HEK293 (cell line): ENCODE results near the gene BAG5.

Experiments
- EGR2 ChIP-seq: fragments of 450-650 bp; formaldehyde crosslinking; IDR thresholded peaks from 2 replicates; pipeline ENCODE4 v1.5.1; 2016; ENCODE audit warnings: low read depth, missing biosample characterization, missing genetic modification characterization
- GLIS1 ChIP-seq: fragments of 450-650 bp; formaldehyde crosslinking; IDR thresholded peaks from 2 replicates; pipeline ENCODE4 v1.5.1; 2016; ENCODE audit warnings: missing biosample characterization, missing genetic modification characterization
- HOXA7 ChIP-seq: sonication (generic); formaldehyde crosslinking; IDR thresholded peaks from 2 replicates; pipeline ENCODE4 v1.8.1; 2022; ENCODE audit warnings: missing genetic modification reagents, borderline replicate concordance
- KLF10 ChIP-seq: fragments of 450-650 bp; IDR thresholded peaks from 2 replicates; pipeline ENCODE4 v1.5.1; 2018; ENCODE audit warnings: missing biosample characterization, mild to moderate bottlenecking, missing genetic modification characterization
- KLF8 ChIP-seq: fragments of 450-650 bp; formaldehyde crosslinking; IDR thresholded peaks from 2 replicates; pipeline ENCODE4 v1.5.1; 2016; ENCODE audit warnings: missing biosample characterization, missing genetic modification characterization
- MYNN ChIP-seq: fragments of 450-650 bp; formaldehyde crosslinking; IDR thresholded peaks from 2 replicates; pipeline ENCODE4 v1.5.1; 2016; ENCODE audit warnings: missing biosample characterization, missing genetic modification characterization, borderline replicate concordance
- MZF1 ChIP-seq: fragments of 450-650 bp; formaldehyde crosslinking; IDR thresholded peaks from 2 replicates; pipeline ENCODE4 v1.5.1; 2017; ENCODE audit warnings: missing biosample characterization, missing genetic modification characterization, borderline replicate concordance
- PRDM1 ChIP-seq: fragments of 450-650 bp; formaldehyde crosslinking; IDR thresholded peaks from 2 replicates; pipeline ENCODE4; 2016; ENCODE audit warnings: missing biosample characterization, missing genetic modification characterization
- RBAK ChIP-seq: fragments of 450-650 bp; formaldehyde crosslinking; IDR thresholded peaks from 2 replicates; pipeline ENCODE4 v1.5.1; 2016; ENCODE audit warnings: missing biosample characterization, missing genetic modification characterization
- SCRT1 ChIP-seq: fragments of 450-650 bp; formaldehyde crosslinking; IDR thresholded peaks from 2 replicates; pipeline ENCODE4 v1.5.1; 2016; ENCODE audit warnings: missing biosample characterization, missing genetic modification characterization, borderline replicate concordance
- SCRT2 ChIP-seq: fragments of 450-650 bp; formaldehyde crosslinking; IDR thresholded peaks from 2 replicates; pipeline ENCODE4 v1.5.1; 2016; ENCODE audit warnings: missing biosample characterization, missing genetic modification characterization
- SP3 ChIP-seq: fragments of 450-650 bp; formaldehyde crosslinking; IDR thresholded peaks from 2 replicates; pipeline ENCODE4 v1.5.1; 2016; ENCODE audit warnings: missing biosample characterization, missing genetic modification characterization
- TCF7L2 ChIP-seq: IDR thresholded peaks from 2 replicates; pipeline ENCODE4 v1.6.1; 2011; ENCODE audit warnings: low read depth, mild to moderate bottlenecking, inconsistent platforms, low read length, moderate library complexity, borderline replicate concordance
- YY2 ChIP-seq: fragments of 450-650 bp; formaldehyde crosslinking; IDR thresholded peaks from 2 replicates; pipeline ENCODE4 v1.5.1; 2016; ENCODE audit warnings: missing biosample characterization, missing genetic modification characterization
- ZEB2 ChIP-seq: fragments of 450-650 bp; formaldehyde crosslinking; IDR thresholded peaks from 2 replicates; pipeline ENCODE4 v1.5.1; 2016; ENCODE audit warnings: missing biosample characterization, missing genetic modification characterization
- ZNF133 ChIP-seq: fragments of 450-650 bp; formaldehyde crosslinking; IDR thresholded peaks from 2 replicates; pipeline ENCODE4 v1.5.1; 2016; ENCODE audit warnings: missing biosample characterization, missing genetic modification characterization
- ZNF138 ChIP-seq: fragments of 450-650 bp; formaldehyde crosslinking; IDR thresholded peaks from 2 replicates; pipeline ENCODE4 v1.5.1; 2016; ENCODE audit warnings: missing biosample characterization, missing genetic modification characterization, borderline replicate concordance
- ZNF19 ChIP-seq: fragments of 450-650 bp; formaldehyde crosslinking; IDR thresholded peaks from 2 replicates; pipeline ENCODE4; 2016; ENCODE audit warnings: missing biosample characterization, missing genetic modification characterization, low read depth
- ZNF202 ChIP-seq: fragments of 450-650 bp; formaldehyde crosslinking; IDR thresholded peaks from 2 replicates; pipeline ENCODE4 v1.5.1; 2016; ENCODE audit warnings: missing biosample characterization, missing genetic modification characterization, borderline replicate concordance
- ZNF23 ChIP-seq: fragments of 450-650 bp; formaldehyde crosslinking; IDR thresholded peaks from 2 replicates; pipeline ENCODE4 v1.5.1; 2016; ENCODE audit warnings: missing biosample characterization, missing genetic modification characterization, borderline replicate concordance
- ZNF274 ChIP-seq, 2 experiments: fragments of 200-500 bp in 1 of 2; fragments of 450-650 bp in 1 of 2; sonication (Bioruptor generic) in 1 of 2; formaldehyde crosslinking in 1 of 2; IDR thresholded peaks; 2 replicates each; pipeline versions ENCODE4 v1.5.1 to v1.6.1; 2014 to 2016; ENCODE audit warnings: borderline replicate concordance in 1 of 2, inconsistent platforms in 1 of 2, low read length in 1 of 2, missing biosample characterization in 1 of 2, missing genetic modification characterization in 1 of 2
- ZNF335 ChIP-seq: fragments of 450-650 bp; formaldehyde crosslinking; conservative IDR thresholded peaks from 2 replicates; pipeline ENCODE4 v1.5.1; 2016; ENCODE audit warnings: missing biosample characterization, missing genetic modification characterization
- ZNF366 ChIP-seq: fragments of 450-650 bp; formaldehyde crosslinking; conservative IDR thresholded peaks from 2 replicates; pipeline ENCODE4 v1.5.1; 2016; ENCODE audit warnings: missing biosample characterization, missing genetic modification characterization
- ZNF416 ChIP-seq: fragments of 450-650 bp; formaldehyde crosslinking; IDR thresholded peaks from 2 replicates; pipeline ENCODE4 v1.5.1; 2016; ENCODE audit warnings: missing biosample characterization, missing genetic modification characterization
- ZNF426 ChIP-seq: fragments of 450-650 bp; formaldehyde crosslinking; IDR thresholded peaks from 2 replicates; pipeline ENCODE4 v1.5.1; 2017; ENCODE audit warnings: missing biosample characterization, missing genetic modification characterization, mild to moderate bottlenecking, inconsistent platforms, moderate library complexity
- ZNF548 ChIP-seq: fragments of 450-650 bp; formaldehyde crosslinking; IDR thresholded peaks from 2 replicates; pipeline ENCODE4 v1.5.1; 2016; ENCODE audit warnings: missing biosample characterization, missing genetic modification characterization
- ZNF585B ChIP-seq: fragments of 450-650 bp; formaldehyde crosslinking; IDR thresholded peaks from 2 replicates; pipeline ENCODE4 v1.5.1; 2016; ENCODE audit warnings: missing biosample characterization, missing genetic modification characterization
- ZNF610 ChIP-seq: fragments of 450-650 bp; formaldehyde crosslinking; IDR thresholded peaks from 2 replicates; pipeline ENCODE4 v1.5.1; 2016; ENCODE audit warnings: missing biosample characterization, missing genetic modification characterization, borderline replicate concordance
- ZNF777 ChIP-seq: fragments of 450-650 bp; formaldehyde crosslinking; IDR thresholded peaks from 2 replicates; pipeline ENCODE4 v1.5.1; 2017; ENCODE audit warnings: missing biosample characterization, missing genetic modification characterization, borderline replicate concordance
- TF ChIP-seq, protein P1 (sequence below): fragments of 450-650 bp; IDR thresholded peaks from 2 replicates; pipeline ENCODE4 v1.5.1; 2018; ENCODE audit warnings: missing biosample characterization, missing genetic modification characterization
- TF ChIP-seq, protein P2 (sequence below): fragments of 450-650 bp; formaldehyde crosslinking; IDR thresholded peaks from 2 replicates; pipeline ENCODE4 v1.5.1; 2016; ENCODE audit warnings: missing biosample characterization, missing genetic modification characterization
- TF ChIP-seq, protein P3 (sequence below): fragments of 450-650 bp; formaldehyde crosslinking; IDR thresholded peaks from 2 replicates; pipeline ENCODE4 v1.5.1; 2016; ENCODE audit warnings: missing biosample characterization, missing genetic modification characterization
- TF ChIP-seq, protein P4 (sequence below): fragments of 450-650 bp; formaldehyde crosslinking; IDR thresholded peaks from 2 replicates; pipeline ENCODE4 v1.5.1; 2016; ENCODE audit warnings: missing biosample characterization, missing genetic modification characterization
- TF ChIP-seq, protein P5 (sequence below): IDR thresholded peaks from 2 replicates; pipeline ENCODE4 v1.6.1; 2011; ENCODE audit warnings: mild to moderate bottlenecking, low read depth, low read length, borderline replicate concordance

BAG5 gene

DNA sequence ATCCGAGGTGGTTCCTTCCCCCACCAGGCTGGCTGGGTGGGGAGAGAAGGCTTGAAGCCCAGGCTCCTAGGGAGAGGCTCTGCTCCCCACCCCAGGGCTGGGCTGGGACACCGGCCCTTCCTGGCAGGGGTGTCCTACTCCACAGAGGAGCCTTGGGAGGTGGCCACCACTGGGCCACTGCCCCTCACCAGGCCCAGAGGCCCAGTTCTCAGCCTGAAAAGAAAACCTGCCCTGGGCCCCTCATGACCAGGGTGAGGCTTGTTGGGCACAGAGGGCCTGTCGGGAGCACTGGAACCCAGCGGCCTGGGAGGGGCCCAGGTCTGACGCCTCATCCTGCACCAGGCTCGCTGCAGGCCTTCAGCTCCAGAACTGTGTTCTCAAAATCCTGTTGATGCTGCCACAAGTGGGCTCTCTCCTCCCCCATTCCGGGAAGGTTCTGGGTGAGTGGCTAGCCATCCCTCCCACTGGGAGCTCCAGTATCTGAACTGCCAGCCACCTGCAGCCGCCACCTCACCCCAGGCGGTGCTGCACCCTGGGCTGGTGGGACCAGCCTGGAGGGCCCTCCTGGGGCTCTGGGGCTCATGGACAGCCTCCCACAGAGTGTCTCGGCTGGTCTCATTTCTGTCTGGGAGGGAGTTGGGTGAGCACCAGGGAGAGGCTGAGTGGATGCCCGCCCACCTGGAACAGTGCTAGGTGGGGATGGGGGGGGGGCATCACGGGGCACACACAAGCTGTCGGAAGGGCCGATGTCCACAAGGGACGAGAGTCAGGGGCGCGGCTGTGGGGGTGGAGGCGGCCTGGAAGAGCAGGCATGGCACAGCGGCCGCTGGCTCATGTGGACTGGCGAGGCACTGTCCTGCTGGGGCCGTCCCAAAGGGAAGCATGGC is 11.8 kb downstream of the BAG5 start (continued):
- peak; percentile 55 for TF ChIP-seq SCRT1 (tag by site-specific recombination)
- TF ChIP-seq SCRT2, result peak; percentile 86
- no peak for TF ChIP-seq YY2
- no peak for TF ChIP-seq ZNF274 (IDR thresholded peaks at IDR 0.05; ENCODE audit: low read length)
- TF ChIP-seq ZNF274 (tag by site-specific recombination; IDR thresholded peaks at IDR 0.05; ENCODE audit: borderline replicate concordance), result no peak
- TF ChIP-seq, protein P1, sequence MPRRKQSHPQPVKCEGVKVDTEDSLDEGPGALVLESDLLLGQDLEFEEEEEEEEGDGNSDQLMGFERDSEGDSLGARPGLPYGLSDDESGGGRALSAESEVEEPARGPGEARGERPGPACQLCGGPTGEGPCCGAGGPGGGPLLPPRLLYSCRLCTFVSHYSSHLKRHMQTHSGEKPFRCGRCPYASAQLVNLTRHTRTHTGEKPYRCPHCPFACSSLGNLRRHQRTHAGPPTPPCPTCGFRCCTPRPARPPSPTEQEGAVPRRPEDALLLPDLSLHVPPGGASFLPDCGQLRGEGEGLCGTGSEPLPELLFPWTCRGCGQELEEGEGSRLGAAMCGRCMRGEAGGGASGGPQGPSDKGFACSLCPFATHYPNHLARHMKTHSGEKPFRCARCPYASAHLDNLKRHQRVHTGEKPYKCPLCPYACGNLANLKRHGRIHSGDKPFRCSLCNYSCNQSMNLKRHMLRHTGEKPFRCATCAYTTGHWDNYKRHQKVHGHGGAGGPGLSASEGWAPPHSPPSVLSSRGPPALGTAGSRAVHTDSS (tag by site-specific recombination), result no peak
- TF ChIP-seq, protein P2, sequence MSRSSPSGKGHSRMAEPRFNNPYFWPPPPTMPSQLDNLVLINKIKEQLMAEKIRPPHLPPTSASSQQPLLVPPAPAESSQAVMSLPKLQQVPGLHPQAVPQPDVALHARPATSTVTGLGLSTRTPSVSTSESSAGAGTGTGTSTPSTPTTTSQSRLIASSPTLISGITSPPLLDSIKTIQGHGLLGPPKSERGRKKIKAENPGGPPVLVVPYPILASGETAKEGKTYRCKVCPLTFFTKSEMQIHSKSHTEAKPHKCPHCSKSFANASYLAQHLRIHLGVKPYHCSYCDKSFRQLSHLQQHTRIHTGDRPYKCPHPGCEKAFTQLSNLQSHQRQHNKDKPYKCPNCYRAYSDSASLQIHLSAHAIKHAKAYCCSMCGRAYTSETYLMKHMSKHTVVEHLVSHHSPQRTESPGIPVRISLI (tag by site-specific recombination), result no peak
- no peak for TF ChIP-seq ZNF202
- no peak for TF ChIP-seq KLF8
- TF ChIP-seq, protein P3, sequence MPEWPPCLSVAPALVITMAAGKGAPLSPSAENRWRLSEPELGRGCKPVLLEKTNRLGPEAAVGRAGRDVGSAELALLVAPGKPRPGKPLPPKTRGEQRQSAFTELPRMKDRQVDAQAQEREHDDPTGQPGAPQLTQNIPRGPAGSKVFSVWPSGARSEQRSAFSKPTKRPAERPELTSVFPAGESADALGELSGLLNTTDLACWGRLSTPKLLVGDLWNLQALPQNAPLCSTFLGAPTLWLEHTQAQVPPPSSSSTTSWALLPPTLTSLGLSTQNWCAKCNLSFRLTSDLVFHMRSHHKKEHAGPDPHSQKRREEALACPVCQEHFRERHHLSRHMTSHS (tag by site-specific recombination), result no peak
- TF ChIP-seq ZEB2 (tag by site-specific recombination), result no peak
- TF ChIP-seq TCF7L2, result no peak
- no peak for TF ChIP-seq RBAK (tag by site-specific recombination)
- TF ChIP-seq ZNF133 (tag by site-specific recombination), result no peak
- TF ChIP-seq HOXA7, result no peak
- no peak for TF ChIP-seq ZNF548
- no peak for TF ChIP-seq ZNF416 (tag by site-specific recombination)
- TF ChIP-seq ZNF23 (tag by site-specific recombination), result no peak
- TF ChIP-seq KLF10 (tag by site-specific recombination), result no peak
- TF ChIP-seq MZF1 (tag by site-specific recombination), result no peak
- no peak for TF ChIP-seq ZNF585B (tag by site-specific recombination)
- TF ChIP-seq ZNF610 (tag by site-specific recombination), result no peak
- TF ChIP-seq, protein P4, sequence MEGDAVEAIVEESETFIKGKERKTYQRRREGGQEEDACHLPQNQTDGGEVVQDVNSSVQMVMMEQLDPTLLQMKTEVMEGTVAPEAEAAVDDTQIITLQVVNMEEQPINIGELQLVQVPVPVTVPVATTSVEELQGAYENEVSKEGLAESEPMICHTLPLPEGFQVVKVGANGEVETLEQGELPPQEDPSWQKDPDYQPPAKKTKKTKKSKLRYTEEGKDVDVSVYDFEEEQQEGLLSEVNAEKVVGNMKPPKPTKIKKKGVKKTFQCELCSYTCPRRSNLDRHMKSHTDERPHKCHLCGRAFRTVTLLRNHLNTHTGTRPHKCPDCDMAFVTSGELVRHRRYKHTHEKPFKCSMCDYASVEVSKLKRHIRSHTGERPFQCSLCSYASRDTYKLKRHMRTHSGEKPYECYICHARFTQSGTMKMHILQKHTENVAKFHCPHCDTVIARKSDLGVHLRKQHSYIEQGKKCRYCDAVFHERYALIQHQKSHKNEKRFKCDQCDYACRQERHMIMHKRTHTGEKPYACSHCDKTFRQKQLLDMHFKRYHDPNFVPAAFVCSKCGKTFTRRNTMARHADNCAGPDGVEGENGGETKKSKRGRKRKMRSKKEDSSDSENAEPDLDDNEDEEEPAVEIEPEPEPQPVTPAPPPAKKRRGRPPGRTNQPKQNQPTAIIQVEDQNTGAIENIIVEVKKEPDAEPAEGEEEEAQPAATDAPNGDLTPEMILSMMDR (tag by site-specific recombination), result peak; percentile 22; the same call in 1 of the 2 replicates
- no peak for TF ChIP-seq MYNN (tag by site-specific recombination)
- peak; percentile 99 for TF ChIP-seq GLIS1 (tag by site-specific recombination)
- TF ChIP-seq, protein P5, sequence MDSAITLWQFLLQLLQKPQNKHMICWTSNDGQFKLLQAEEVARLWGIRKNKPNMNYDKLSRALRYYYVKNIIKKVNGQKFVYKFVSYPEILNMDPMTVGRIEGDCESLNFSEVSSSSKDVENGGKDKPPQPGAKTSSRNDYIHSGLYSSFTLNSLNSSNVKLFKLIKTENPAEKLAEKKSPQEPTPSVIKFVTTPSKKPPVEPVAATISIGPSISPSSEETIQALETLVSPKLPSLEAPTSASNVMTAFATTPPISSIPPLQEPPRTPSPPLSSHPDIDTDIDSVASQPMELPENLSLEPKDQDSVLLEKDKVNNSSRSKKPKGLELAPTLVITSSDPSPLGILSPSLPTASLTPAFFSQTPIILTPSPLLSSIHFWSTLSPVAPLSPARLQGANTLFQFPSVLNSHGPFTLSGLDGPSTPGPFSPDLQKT, result no peak
- no peak for TF ChIP-seq ZNF335 (tag by site-specific recombination)
- no peak for TF ChIP-seq PRDM1
- TF ChIP-seq ZNF366 (tag by site-specific recombination), result no peak
- TF ChIP-seq EGR2 (tag by site-specific recombination), result peak; percentile 63
- no peak for TF ChIP-seq ZNF138 (tag by site-specific recombination)
- TF ChIP-seq ZNF19 (tag by site-specific recombination), result no peak
- TF ChIP-seq SP3 (tag by site-specific recombination), result no peak
- TF ChIP-seq ZNF777 (tag by site-specific recombination), result no peak
- TF ChIP-seq ZNF426, result no peak
